AG04449 (cell line): ENCODE results near the gene PSME1.

Experiments
- CTCF ChIA-PET: fragments of 350-600 bp; formaldehyde crosslinking; extraction: SDS; loops from one replicate; lab custom pipeline; 2021; ENCODE audit warnings: antibody characterized with exemption; lab: Yijun Ruan, JAX
- POLR2A ChIA-PET: fragments of 400-600, 350-600 bp; formaldehyde crosslinking; extraction: SDS; loops from one replicate; lab custom pipeline; 2020; ENCODE audit warnings: antibody characterized with exemption, inconsistent platforms; lab: Yijun Ruan, JAX
- DNase-seq: peaks from one replicate; pipeline ENCODE4 v3.0.0-alpha.2; 2010; ENCODE audit warnings: low read depth, low spot score
- H3K4me3 ChIP-seq: 2 replicates; pipeline ENCODE4 v1.5.1; 2011; ENCODE audit warnings: low read depth, mild to moderate bottlenecking, control low read depth, low read length
- CTCF ChIP-seq: IDR thresholded peaks from one replicate; pipeline ENCODE4 v1.5.1; 2011; ENCODE audit warnings: mild to moderate bottlenecking, moderate library complexity, low read length, control low read depth, inconsistent platforms; ENCODE audit not compliant: insufficient read depth; ENCODE audit errors: missing control alignments

PSME1 gene

GRCh38 chr14:24133735-24134134 lies 2.3 kb upstream of the PSME1 start:
- no peak for TF ChIP-seq CTCF
- ChIA-PET POLR2A (no interaction called here), CTCF (interaction anchor here (0.8 to 2.0 kb wide), 6 partner anchors 13 to 75 kb away, joined by 3 to 8 read pairs (median 4); partner anchors contain the start of genes IRF9, NRL and PSME2)
- DNase-seq = no peak
- no peak overlapping the region for H3K4me3 ChIP-seq

- CTCF ChIA-PET = interaction anchor here (1.1 to 3.3 kb wide), 5 partner anchors 27 to 175 kb away, joined by 3 to 16 read pairs (median 5); partner anchors contain the start of gene CIDEB
- no peak for TF ChIP-seq CTCF
- no peak for DNase-seq
- H3K4me3 ChIP-seq = peak overlapping the region; percentile 73
- POLR2A ChIA-PET = interaction anchor here (0.5 to 1.7 kb wide), 4 partner anchors 12 to 42 kb away, joined by 3 to 14 read pairs (median 8); partner anchors contain the start of genes DCAF11, NRL, PCK2 and PSME2
Observed at GRCh38 chr14:24135584-24135833, 485 bp upstream of the PSME1 start.

GRCh38 chr14:24136684-24137528 lies 912 bp downstream of the PSME1 start:
- TF ChIP-seq CTCF = no peak
- H3K4me3 ChIP-seq = peak overlapping the region; percentile 73
- ChIA-PET CTCF (interaction anchor here (0.8 to 3.3 kb wide), 7 partner anchors 10 to 171 kb away, joined by 3 to 16 read pairs (median 11); partner anchors contain the start of genes CIDEB, DCAF11, IRF9 and NRL), POLR2A (interaction anchor here (0.8 to 1.7 kb wide), 6 partner anchors 10 to 105 kb away, joined by 3 to 14 read pairs (median 5); partner anchors contain the start of genes DCAF11, NRL, PCK2 and PSME2)
- DNase-seq = no peak

- CTCF ChIA-PET = interaction anchor here (0.6 to 3.3 kb wide), 10 partner anchors 9 to 1079 kb away, joined by 3 to 16 read pairs (median 4); partner anchors contain the start of genes DCAF11, IRF9, NRL and PSME2
- no peak for TF ChIP-seq CTCF
- no peak overlapping the region; the same call in none of the 2 replicates for H3K4me3 ChIP-seq
- DNase-seq = no peak
- POLR2A ChIA-PET = interaction anchor here (0.8 to 1.2 kb wide), 4 partner anchors 10 to 44 kb away, joined by 3 to 6 read pairs (median 4); partner anchors contain the start of genes DCAF11, NRL, PCK2 and RNF31
Observed at GRCh38 chr14:24137529-24138395, 1.8 kb downstream of the PSME1 start.

- POLR2A ChIA-PET = interaction anchor here (0.8 to 1.2 kb wide), 3 partner anchors 24 to 44 kb away, joined by 3 to 5 read pairs (median 3); partner anchors contain the start of genes DCAF11, NRL and PCK2
- CTCF ChIA-PET = interaction anchor here (0.6 to 1.6 kb wide), 7 partner anchors 22 to 1079 kb away, joined by 3 to 5 read pairs (median 3); partner anchors contain the start of genes DCAF11, IRF9, NRL and RABGGTA
- H3K4me3 ChIP-seq = no peak overlapping the region
- DNase-seq = no peak
- no peak for TF ChIP-seq CTCF
Observed at GRCh38 chr14:24138396-24139271, 2.6 kb downstream of the PSME1 start.
